Measurements from ENCODE around the gene TBC1D13. TPM values are rescaled to one million over a fixed set of nuclear protein-coding genes. Genes with fewer than 3 reads are reported as not detected.

Gene TBC1D13
- 23.5 to 32.1 TPM (median 26.5 TPM) in 3 replicates for total RNA-seq
- long read RNA-seq, transcript TBC1D13-202 (12 exons, 3,906 nt) = major isoform, 63 of 90 reads
- long read RNA-seq, partial matches to known transcripts = 8 of 90 reads
- long read RNA-seq, other reads (novel, unspliced or antisense) = 19 of 90 reads

- Mint-ChIP-seq H3K4me3 (ENCODE audit: unreplicated experiment) (peak within 1 kb of the TSS; percentile 93), H3K4me1 (ENCODE audit: low read depth) (peaks cover 25% of the 10 kb centered on the region), H3K9me3 (ENCODE audit: low read depth) (no peaks in the 10 kb centered on the region), H3K27ac (ENCODE audit: unreplicated experiment) (peak within 1 kb of the TSS; percentile 88), H3K27me3 (ENCODE audit: low read depth) (no peaks in the 10 kb centered on the region), H3K36me3 (ENCODE audit: low read depth) (peaks cover 7% of the 10 kb centered on the region)
- TF ChIP-seq CTCF (IDR thresholded peaks at IDR 0.05) = no peak
- DNase-seq (ENCODE audit: low spot score) = no peak
These were observed at the start of gene TBC1D13 for GRCh38 chr9:128786681-128787601. TSS of gene TBC1D13 (plus strand) at chr9:128787253. CDS start at chr9:128787354, 101 bp downstream.

- H3K27ac Mint-ChIP-seq (ENCODE audit: unreplicated experiment) = no peak overlapping the region
- no peak for TF ChIP-seq CTCF (IDR thresholded peaks at IDR 0.05)
- no peaks in the 10 kb centered on the region for H3K9me3 Mint-ChIP-seq (ENCODE audit: low read depth)
- H3K4me1 Mint-ChIP-seq (ENCODE audit: low read depth) = no peaks in the 10 kb centered on the region
- H3K27me3 Mint-ChIP-seq (ENCODE audit: low read depth) = no peaks in the 10 kb centered on the region
- H3K36me3 Mint-ChIP-seq (ENCODE audit: low read depth) = peaks cover 12% of the 10 kb centered on the region
- no peak overlapping the region for H3K4me3 Mint-ChIP-seq (ENCODE audit: unreplicated experiment)
- no peak for DNase-seq (ENCODE audit: low spot score)
These were observed 44.7 kb upstream of the TBC1D13 start for GRCh38 chr9:128742401-128742800.

GRCh38 chr9:128743421-128743820 lies 43.6 kb upstream of the TBC1D13 start:
- DNase-seq (ENCODE audit: low spot score) = no peak
- H3K36me3 Mint-ChIP-seq (ENCODE audit: low read depth) = peaks cover 10% of the 10 kb centered on the region
- H3K9me3 Mint-ChIP-seq (ENCODE audit: low read depth) = no peaks in the 10 kb centered on the region
- no peaks in the 10 kb centered on the region for H3K27me3 Mint-ChIP-seq (ENCODE audit: low read depth)
- no peak overlapping the region for H3K4me3 Mint-ChIP-seq (ENCODE audit: unreplicated experiment)
- TF ChIP-seq CTCF (IDR thresholded peaks at IDR 0.05) = no peak
- no peaks in the 10 kb centered on the region for H3K4me1 Mint-ChIP-seq (ENCODE audit: low read depth)
- no peak overlapping the region for H3K27ac Mint-ChIP-seq (ENCODE audit: unreplicated experiment)

GRCh38 chr9:128747241-128747640 lies 39.8 kb upstream of the TBC1D13 start:
- H3K27ac Mint-ChIP-seq (ENCODE audit: unreplicated experiment) = no peak overlapping the region
- no peaks in the 10 kb centered on the region for H3K9me3 Mint-ChIP-seq (ENCODE audit: low read depth)
- no peaks in the 10 kb centered on the region for H3K4me1 Mint-ChIP-seq (ENCODE audit: low read depth)

More at GRCh38 chr9:128747241-128747640, 39.8 kb upstream of the TBC1D13 start:
- Mint-ChIP-seq H3K4me3 (ENCODE audit: unreplicated experiment) (no peak overlapping the region), H3K27me3 (ENCODE audit: low read depth) (no peaks in the 10 kb centered on the region), H3K36me3 (ENCODE audit: low read depth) (peaks cover 5% of the 10 kb centered on the region)
- TF ChIP-seq CTCF (IDR thresholded peaks at IDR 0.05) = no peak
- DNase-seq (ENCODE audit: low spot score) = no peak

All from chondrocyte (in vitro differentiated cells).